MM.1S (cell line): Measurements from ENCODE around the gene ARHGEF25.

Source experiments
- DNase-seq: peaks from one replicate; pipeline ENCODE4 v3.0.0-alpha.2; 2015
- H2AFZ ChIP-seq: fragments of 300-600 bp; sonication (generic); 2 replicates; pipeline ENCODE4 v1.6.0; 2016; ENCODE audit warnings: antibody characterized with exemption, low read length
- H3F3A ChIP-seq: fragments of 300-600 bp; sonication (generic); 2 replicates; pipeline ENCODE4 v1.6.1; 2016; ENCODE audit warnings: mild to moderate bottlenecking, antibody characterized with exemption, low read length, moderate library complexity, mixed read lengths; ENCODE audit not compliant: insufficient read depth
- H3K27ac ChIP-seq: fragments of 300-600 bp; sonication (generic); 2 replicates; pipeline ENCODE4 v1.5.1; 2016; ENCODE audit warnings: mild to moderate bottlenecking, low read length
- H3K27me3 ChIP-seq: fragments of 300-600 bp; sonication (generic); replicated peaks from 2 replicates; pipeline ENCODE4 v1.6.0; 2016; ENCODE audit warnings: low read length; ENCODE audit not compliant: insufficient read depth
- H3K36me3 ChIP-seq: fragments of 300-600 bp; sonication (generic); replicated peaks from 2 replicates; pipeline ENCODE4 v1.6.1; 2016; ENCODE audit warnings: mild to moderate bottlenecking, low read length, mixed read lengths; ENCODE audit not compliant: insufficient read depth
- H3K4me1 ChIP-seq: fragments of 300-600 bp; sonication (generic); 2 replicates; pipeline ENCODE4 v1.6.1; 2016; ENCODE audit warnings: low read length, mixed read lengths
- H3K4me2 ChIP-seq: fragments of 300-600 bp; sonication (generic); 2 replicates; pipeline ENCODE4 v1.6.0; 2016; ENCODE audit warnings: low read depth, low read length
- H3K4me3 ChIP-seq: fragments of 300-600 bp; sonication (generic); 2 replicates; pipeline ENCODE4 v1.5.1; 2016; ENCODE audit warnings: low read length, mixed read lengths
- H3K79me2 ChIP-seq: fragments of 300-600 bp; sonication (generic); 2 replicates; pipeline ENCODE4 v1.6.1; 2016; ENCODE audit warnings: mixed run types, low read length, mixed read lengths
- H3K9ac ChIP-seq: fragments of 300-600 bp; sonication (generic); 2 replicates; pipeline ENCODE4 v1.6.1; 2016; ENCODE audit warnings: low read length, mixed read lengths
- H3K9me2 ChIP-seq: fragments of 300-600 bp; sonication (generic); replicated peaks from 2 replicates; pipeline ENCODE4 v1.6.1; 2016; ENCODE audit warnings: mild to moderate bottlenecking, low read length, mixed read lengths; ENCODE audit not compliant: insufficient read depth
- H3K9me3 ChIP-seq: fragments of 300-600 bp; sonication (generic); replicated peaks from 2 replicates; pipeline ENCODE4 v1.6.1; 2016; ENCODE audit warnings: mild to moderate bottlenecking, low read length, mixed read lengths; ENCODE audit not compliant: insufficient read depth
- H4K20me1 ChIP-seq: fragments of 300-600 bp; sonication (generic); 2 replicates; pipeline ENCODE4 v1.6.1; 2016; ENCODE audit warnings: mild to moderate bottlenecking, low read length, moderate library complexity, mixed read lengths; ENCODE audit not compliant: insufficient read depth
- EZH2 ChIP-seq: fragments of 300-600 bp; sonication (generic); optimal IDR thresholded peaks from 2 replicates; pipeline ENCODE3; 2017; ENCODE audit warnings: low read depth, mild to moderate bottlenecking, antibody characterized with exemption, low read length, mixed read lengths
- EZH2phosphoT487 ChIP-seq: fragments of 300-600 bp; sonication (generic); IDR thresholded peaks from 2 replicates; pipeline ENCODE4 v1.6.1; 2018; ENCODE audit warnings: antibody characterized with exemption, low read length
- TF ChIP-seq, protein P1 (sequence below): fragments of 300-600 bp; sonication (generic); IDR thresholded peaks from 2 replicates; pipeline ENCODE4 v1.5.1; 2016; ENCODE audit warnings: antibody characterized with exemption, low read length, mixed read lengths

Gene ARHGEF25

DNA sequence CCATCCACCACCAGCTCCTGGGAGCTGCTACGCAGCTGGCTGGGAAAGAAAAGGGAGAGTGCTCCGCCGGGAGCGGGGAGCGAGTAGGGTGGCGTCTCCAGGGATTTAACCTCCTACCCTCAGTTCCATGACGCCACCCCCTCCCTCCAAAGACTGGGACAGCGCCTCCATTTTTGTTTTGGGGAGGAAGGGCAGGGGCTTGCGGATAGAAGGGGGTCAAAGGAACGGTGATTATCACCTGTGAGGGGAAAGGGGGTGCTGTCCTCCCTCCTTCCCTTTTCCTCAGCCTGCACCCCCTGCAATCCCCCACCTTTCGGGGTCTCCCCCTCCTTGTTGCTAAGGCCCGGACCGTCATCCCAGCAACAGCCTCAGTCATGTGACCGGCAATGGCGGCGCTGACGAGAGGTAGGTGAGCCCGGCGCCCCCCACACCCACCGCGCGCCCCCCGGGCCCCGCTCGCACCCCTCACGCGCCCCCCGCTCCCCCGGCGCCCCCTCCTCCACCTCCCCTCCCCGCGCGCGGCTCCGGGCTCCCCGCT, 6.7 kb upstream of the ARHGEF25 start, which contains the start of gene DTX3:
TSS of gene DTX3 (plus strand) at position 371 of the 538 bp plus-strand sequence. CDS start 1,694 bp downstream, outside the sequence.
- TF ChIP-seq, protein P1, sequence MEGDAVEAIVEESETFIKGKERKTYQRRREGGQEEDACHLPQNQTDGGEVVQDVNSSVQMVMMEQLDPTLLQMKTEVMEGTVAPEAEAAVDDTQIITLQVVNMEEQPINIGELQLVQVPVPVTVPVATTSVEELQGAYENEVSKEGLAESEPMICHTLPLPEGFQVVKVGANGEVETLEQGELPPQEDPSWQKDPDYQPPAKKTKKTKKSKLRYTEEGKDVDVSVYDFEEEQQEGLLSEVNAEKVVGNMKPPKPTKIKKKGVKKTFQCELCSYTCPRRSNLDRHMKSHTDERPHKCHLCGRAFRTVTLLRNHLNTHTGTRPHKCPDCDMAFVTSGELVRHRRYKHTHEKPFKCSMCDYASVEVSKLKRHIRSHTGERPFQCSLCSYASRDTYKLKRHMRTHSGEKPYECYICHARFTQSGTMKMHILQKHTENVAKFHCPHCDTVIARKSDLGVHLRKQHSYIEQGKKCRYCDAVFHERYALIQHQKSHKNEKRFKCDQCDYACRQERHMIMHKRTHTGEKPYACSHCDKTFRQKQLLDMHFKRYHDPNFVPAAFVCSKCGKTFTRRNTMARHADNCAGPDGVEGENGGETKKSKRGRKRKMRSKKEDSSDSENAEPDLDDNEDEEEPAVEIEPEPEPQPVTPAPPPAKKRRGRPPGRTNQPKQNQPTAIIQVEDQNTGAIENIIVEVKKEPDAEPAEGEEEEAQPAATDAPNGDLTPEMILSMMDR = no peak
- TF ChIP-seq EZH2phosphoT487 (no peak), EZH2 (no peak)
- Histone ChIP-seq H3K9ac (peak within 1 kb of the TSS; percentile 65), H3K36me3 (no peaks in the 10 kb centered on the region), H3F3A (no peaks in the 10 kb centered on the region; the same call in 1 of the 2 replicates), H3K4me3 (peak within 1 kb of the TSS; percentile 70), H3K9me2 (no peaks in the 10 kb centered on the region), H3K9me3 (no peaks in the 10 kb centered on the region), H2AFZ (peak within 1 kb of the TSS; percentile 100), H3K4me1 (peaks cover 6% of the 10 kb centered on the region; the same call in 1 of the 2 replicates), H3K27ac (no peak within 1 kb of the TSS), H3K4me2 (peak within 1 kb of the TSS; percentile 95), H3K79me2 (no peaks in the 10 kb centered on the region), H4K20me1 (no peaks in the 10 kb centered on the region), H3K27me3 (no peaks in the 10 kb centered on the region)
- DNase-seq = peak; percentile 26

DNA sequence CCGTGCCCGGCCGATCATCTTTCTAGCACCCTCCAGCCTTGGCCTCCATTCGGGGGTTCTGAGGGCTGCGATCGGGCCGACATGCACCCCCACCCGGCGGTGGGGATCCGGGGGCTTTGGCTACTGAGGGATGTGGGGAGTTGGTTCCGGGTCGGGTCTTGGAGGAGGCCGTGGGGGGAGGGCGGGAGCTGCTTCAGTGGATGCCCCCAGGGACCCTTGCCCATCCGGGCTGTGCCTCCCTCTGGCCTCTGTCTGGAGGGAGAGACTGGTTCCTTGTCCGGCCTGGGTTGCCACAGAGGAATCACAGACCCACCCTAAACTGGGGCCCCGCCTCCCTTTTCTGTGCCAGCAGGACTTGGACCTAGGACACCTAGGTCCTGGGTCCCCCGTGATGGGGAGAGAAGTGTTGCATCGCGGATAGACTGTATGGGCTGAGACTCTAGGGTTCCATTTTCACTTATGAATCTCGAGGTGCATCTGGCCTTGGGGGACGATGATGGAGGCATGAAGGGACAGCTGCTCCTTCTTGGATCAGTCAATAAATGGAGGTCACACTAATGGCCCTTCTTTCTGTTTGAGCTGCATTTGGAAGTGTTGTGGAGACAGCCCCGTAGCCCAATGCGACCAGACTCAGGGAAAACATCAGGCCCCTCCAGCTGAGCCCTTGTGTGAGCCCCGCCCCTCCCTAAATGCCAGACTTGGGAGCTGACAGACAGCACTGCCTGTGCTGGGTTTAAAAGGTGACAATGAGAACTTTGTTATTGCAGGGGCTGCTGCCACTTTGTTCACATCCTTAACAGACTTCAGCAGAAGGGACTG, 6.0 kb upstream of the ARHGEF25 start:
- no peak for DNase-seq

DNA sequence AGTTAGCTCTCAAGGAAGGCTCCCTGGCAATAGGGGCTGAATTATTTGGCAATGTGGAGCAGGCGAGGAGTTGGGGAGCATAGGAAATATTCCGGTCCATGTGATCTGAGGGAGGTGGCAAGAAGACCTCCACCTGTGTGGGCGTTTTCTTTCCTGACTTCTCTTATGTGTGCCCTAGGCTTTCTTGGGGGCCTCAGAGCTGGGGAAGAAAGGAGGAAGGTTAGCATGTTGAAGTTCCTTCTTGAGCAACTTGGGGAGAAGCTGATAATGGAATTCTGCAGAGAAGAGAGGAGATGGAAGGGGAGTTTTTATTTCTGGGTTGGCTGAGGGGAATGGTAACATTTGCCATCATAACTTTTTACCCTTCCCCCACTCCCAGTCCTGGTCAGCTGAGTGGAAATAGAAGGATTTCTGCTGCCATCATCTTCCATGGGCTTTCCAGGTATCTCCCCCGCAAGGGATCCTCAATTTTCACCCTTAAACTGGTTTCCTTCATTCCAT, 5.4 kb upstream of the ARHGEF25 start:
- Histone ChIP-seq H3K9me2 (no peaks in the 10 kb centered on the region), H4K20me1 (no peaks in the 10 kb centered on the region), H3K79me2 (no peaks in the 10 kb centered on the region), H3K4me3 (no peak overlapping the region), H3K9me3 (no peaks in the 10 kb centered on the region), H2AFZ (no peak overlapping the region), H3K27ac (no peak overlapping the region), H3F3A (no peaks in the 10 kb centered on the region; the same call in 1 of the 2 replicates), H3K4me2 (peak overlapping the region; percentile 78; the same call in 1 of the 2 replicates), H3K27me3 (no peaks in the 10 kb centered on the region), H3K4me1 (peaks cover 6% of the 10 kb centered on the region; the same call in 1 of the 2 replicates), H3K9ac (no peak overlapping the region), H3K36me3 (no peaks in the 10 kb centered on the region)
- no peak for DNase-seq
- no peak for TF ChIP-seq EZH2

More for the DNA sequence above, 6.0 kb upstream of the ARHGEF25 start:
- Histone ChIP-seq H3K79me2 (no peaks in the 10 kb centered on the region), H2AFZ (peak overlapping the region; percentile 64), H3K4me2 (peak overlapping the region; percentile 78), H3F3A (no peaks in the 10 kb centered on the region; the same call in 1 of the 2 replicates), H3K4me1 (peaks cover 6% of the 10 kb centered on the region; the same call in 1 of the 2 replicates), H3K27ac (no peak overlapping the region), H3K4me3 (peak overlapping the region; percentile 70), H3K36me3 (no peaks in the 10 kb centered on the region), H3K27me3 (no peaks in the 10 kb centered on the region), H4K20me1 (no peaks in the 10 kb centered on the region), H3K9me2 (no peaks in the 10 kb centered on the region), H3K9ac (peak overlapping the region; percentile 65), H3K9me3 (no peaks in the 10 kb centered on the region)
- no peak for TF ChIP-seq EZH2
- no peak for TF ChIP-seq EZH2phosphoT487
- TF ChIP-seq, protein P1 = no peak
